Measurements from ENCODE around the gene FSTL4. TPM values are rescaled to one million over a fixed set of nuclear protein-coding genes. Genes with fewer than 3 reads are reported as not detected.

FSTL4 gene
- polyA plus RNA-seq, 1 donor from 2014 or later: 0.57 TPM

- Histone ChIP-seq H3K79me2 (replicated peaks; ENCODE audit: insufficient read depth, low read length) (no peaks in the 10 kb centered on the region), H2AFZ (ENCODE audit: low read depth, low read length) (no peak overlapping the region), H3K4me3 (ENCODE audit: low read length) (no peak overlapping the region), H3K9me2 (ENCODE audit: insufficient read depth, low read length) (no peaks in the 10 kb centered on the region), H4K20me1 (ENCODE audit: insufficient read depth) (no peaks in the 10 kb centered on the region), H3K4me2 (ENCODE audit: low read length) (no peak overlapping the region), H3K27ac (ENCODE audit: low read length) (no peak overlapping the region), H3K9ac (ENCODE audit: low read length) (no peak overlapping the region), H3K27me3 (ENCODE audit: insufficient read depth, low read depth, low read length) (no peaks in the 10 kb centered on the region), H3K36me3 (ENCODE audit: insufficient read depth, low read length) (no peaks in the 10 kb centered on the region), H3K9me3 (ENCODE audit: low read length) (no peaks in the 10 kb centered on the region), H3F3A (ENCODE audit: insufficient read depth, low read length, poor library complexity, severe bottlenecking) (no peaks in the 10 kb centered on the region)
- TF ChIP-seq, protein P1, sequence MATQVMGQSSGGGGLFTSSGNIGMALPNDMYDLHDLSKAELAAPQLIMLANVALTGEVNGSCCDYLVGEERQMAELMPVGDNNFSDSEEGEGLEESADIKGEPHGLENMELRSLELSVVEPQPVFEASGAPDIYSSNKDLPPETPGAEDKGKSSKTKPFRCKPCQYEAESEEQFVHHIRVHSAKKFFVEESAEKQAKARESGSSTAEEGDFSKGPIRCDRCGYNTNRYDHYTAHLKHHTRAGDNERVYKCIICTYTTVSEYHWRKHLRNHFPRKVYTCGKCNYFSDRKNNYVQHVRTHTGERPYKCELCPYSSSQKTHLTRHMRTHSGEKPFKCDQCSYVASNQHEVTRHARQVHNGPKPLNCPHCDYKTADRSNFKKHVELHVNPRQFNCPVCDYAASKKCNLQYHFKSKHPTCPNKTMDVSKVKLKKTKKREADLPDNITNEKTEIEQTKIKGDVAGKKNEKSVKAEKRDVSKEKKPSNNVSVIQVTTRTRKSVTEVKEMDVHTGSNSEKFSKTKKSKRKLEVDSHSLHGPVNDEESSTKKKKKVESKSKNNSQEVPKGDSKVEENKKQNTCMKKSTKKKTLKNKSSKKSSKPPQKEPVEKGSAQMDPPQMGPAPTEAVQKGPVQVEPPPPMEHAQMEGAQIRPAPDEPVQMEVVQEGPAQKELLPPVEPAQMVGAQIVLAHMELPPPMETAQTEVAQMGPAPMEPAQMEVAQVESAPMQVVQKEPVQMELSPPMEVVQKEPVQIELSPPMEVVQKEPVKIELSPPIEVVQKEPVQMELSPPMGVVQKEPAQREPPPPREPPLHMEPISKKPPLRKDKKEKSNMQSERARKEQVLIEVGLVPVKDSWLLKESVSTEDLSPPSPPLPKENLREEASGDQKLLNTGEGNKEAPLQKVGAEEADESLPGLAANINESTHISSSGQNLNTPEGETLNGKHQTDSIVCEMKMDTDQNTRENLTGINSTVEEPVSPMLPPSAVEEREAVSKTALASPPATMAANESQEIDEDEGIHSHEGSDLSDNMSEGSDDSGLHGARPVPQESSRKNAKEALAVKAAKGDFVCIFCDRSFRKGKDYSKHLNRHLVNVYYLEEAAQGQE (IDR thresholded peaks at IDR 0.05; ENCODE audit: borderline replicate concordance): no peak
- TF ChIP-seq SMC3 (conservative IDR thresholded peaks at IDR 0.05; ENCODE audit: poor library complexity) (no peak), RAD21 (conservative IDR thresholded peaks at IDR 0.05) (no peak), EP300 (conservative IDR thresholded peaks at IDR 0.05; ENCODE audit: poor library complexity, severe bottlenecking) (no peak), POLR2AphosphoS5 (IDR thresholded peaks at IDR 0.05) (no peak), EZH2 (IDR thresholded peaks at IDR 0.05; ENCODE audit: borderline replicate concordance, insufficient read depth, low read length, poor library complexity, severe bottlenecking) (no peak), TAF1 (IDR thresholded peaks at IDR 0.05; ENCODE audit: low read depth) (no peak), MXI1 (conservative IDR thresholded peaks at IDR 0.05; ENCODE audit: poor library complexity, severe bottlenecking) (no peak)
- TF ChIP-seq, protein P2, sequence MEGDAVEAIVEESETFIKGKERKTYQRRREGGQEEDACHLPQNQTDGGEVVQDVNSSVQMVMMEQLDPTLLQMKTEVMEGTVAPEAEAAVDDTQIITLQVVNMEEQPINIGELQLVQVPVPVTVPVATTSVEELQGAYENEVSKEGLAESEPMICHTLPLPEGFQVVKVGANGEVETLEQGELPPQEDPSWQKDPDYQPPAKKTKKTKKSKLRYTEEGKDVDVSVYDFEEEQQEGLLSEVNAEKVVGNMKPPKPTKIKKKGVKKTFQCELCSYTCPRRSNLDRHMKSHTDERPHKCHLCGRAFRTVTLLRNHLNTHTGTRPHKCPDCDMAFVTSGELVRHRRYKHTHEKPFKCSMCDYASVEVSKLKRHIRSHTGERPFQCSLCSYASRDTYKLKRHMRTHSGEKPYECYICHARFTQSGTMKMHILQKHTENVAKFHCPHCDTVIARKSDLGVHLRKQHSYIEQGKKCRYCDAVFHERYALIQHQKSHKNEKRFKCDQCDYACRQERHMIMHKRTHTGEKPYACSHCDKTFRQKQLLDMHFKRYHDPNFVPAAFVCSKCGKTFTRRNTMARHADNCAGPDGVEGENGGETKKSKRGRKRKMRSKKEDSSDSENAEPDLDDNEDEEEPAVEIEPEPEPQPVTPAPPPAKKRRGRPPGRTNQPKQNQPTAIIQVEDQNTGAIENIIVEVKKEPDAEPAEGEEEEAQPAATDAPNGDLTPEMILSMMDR (IDR thresholded peaks at IDR 0.05; ENCODE audit: poor library complexity, severe bottlenecking): no peak
Measured at GRCh38 chr5:133569347-133569746, 43.0 kb downstream of the FSTL4 start.

DNA sequence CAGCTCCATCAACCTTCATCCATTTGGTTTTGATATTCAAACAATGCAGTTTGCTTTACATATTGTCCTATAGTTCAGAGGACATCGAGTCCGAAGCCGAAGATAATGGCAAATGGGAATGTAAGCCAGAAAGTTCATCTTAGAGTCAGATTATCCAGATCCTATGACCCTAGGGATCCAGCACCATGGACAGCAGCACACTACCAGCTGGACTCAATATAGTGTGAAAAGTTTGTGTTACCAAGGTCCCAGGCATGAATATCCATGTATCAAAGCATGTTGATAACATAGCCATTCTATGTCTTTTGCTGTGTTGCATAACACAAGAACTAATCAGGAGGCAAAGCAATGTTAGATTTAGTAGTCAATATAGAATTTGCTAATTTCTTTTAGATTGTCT is 46.3 kb downstream of the FSTL4 start:
- Histone ChIP-seq H3K27ac (ENCODE audit: low read length) (no peak overlapping the region), H3K4me2 (ENCODE audit: low read length) (no peak overlapping the region), H3K9me3 (ENCODE audit: low read length) (no peaks in the 10 kb centered on the region)

More for the DNA sequence above, 46.3 kb downstream of the FSTL4 start:
- Histone ChIP-seq H3K9me2 (ENCODE audit: insufficient read depth, low read length) (no peaks in the 10 kb centered on the region), H3K4me3 (ENCODE audit: low read length) (no peak overlapping the region), H3K36me3 (ENCODE audit: insufficient read depth, low read length) (no peaks in the 10 kb centered on the region), H3K79me2 (replicated peaks; ENCODE audit: insufficient read depth, low read length) (no peaks in the 10 kb centered on the region), H3K9ac (ENCODE audit: low read length) (no peak overlapping the region), H3F3A (ENCODE audit: insufficient read depth, low read length, poor library complexity, severe bottlenecking) (no peaks in the 10 kb centered on the region), H3K27me3 (ENCODE audit: insufficient read depth, low read depth, low read length) (no peaks in the 10 kb centered on the region), H4K20me1 (ENCODE audit: insufficient read depth) (no peaks in the 10 kb centered on the region), H2AFZ (ENCODE audit: low read depth, low read length) (no peak overlapping the region)
- TF ChIP-seq EZH2 (IDR thresholded peaks at IDR 0.05; ENCODE audit: borderline replicate concordance, insufficient read depth, low read length, poor library complexity, severe bottlenecking) (no peak), POLR2AphosphoS5 (IDR thresholded peaks at IDR 0.05) (no peak), MXI1 (conservative IDR thresholded peaks at IDR 0.05; ENCODE audit: poor library complexity, severe bottlenecking) (no peak)
- TF ChIP-seq, protein P1 (IDR thresholded peaks at IDR 0.05; ENCODE audit: borderline replicate concordance): no peak

All from neural cell (in vitro differentiated cells).